Medulla oblongata (tissue), 1 donor: Measurements from ENCODE around the gene ENTPD6.

Experiments used
- DNase-seq: peaks from one replicate; pipeline ENCODE4 v3.0.0-alpha.2; 2015; ENCODE audit errors: extremely low spot score

The ENTPD6 gene

DNA sequence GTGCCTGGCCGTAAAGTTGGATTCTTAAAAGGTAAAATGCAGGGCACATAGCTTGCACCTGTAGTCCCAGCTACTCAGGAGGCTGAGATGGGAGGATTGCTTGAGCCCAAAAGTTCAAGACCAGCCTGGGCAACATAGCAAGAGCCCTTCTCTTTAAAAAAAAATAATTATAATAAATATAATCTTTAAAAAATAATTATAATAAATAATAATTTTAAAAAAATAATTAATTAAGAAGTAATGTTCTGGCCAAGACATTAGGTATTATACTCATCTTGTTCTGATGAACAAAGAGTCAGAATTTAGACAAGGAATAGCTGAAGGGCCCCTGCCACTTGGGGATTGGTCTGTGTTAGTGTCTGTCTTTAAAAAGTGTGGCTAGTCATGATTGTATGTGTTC is 13.9 kb downstream of the ENTPD6 start:
- no peak for DNase-seq

- no peak for DNase-seq
These were observed 14.4 kb downstream of the ENTPD6 start for GRCh38 chr20:25209911-25210310.

- no peak for DNase-seq
These were observed 15.8 kb downstream of the ENTPD6 start for GRCh38 chr20:25211273-25211672.

- DNase-seq: no peak
These were observed 16.7 kb downstream of the ENTPD6 start for GRCh38 chr20:25212242-25212641.

DNA sequence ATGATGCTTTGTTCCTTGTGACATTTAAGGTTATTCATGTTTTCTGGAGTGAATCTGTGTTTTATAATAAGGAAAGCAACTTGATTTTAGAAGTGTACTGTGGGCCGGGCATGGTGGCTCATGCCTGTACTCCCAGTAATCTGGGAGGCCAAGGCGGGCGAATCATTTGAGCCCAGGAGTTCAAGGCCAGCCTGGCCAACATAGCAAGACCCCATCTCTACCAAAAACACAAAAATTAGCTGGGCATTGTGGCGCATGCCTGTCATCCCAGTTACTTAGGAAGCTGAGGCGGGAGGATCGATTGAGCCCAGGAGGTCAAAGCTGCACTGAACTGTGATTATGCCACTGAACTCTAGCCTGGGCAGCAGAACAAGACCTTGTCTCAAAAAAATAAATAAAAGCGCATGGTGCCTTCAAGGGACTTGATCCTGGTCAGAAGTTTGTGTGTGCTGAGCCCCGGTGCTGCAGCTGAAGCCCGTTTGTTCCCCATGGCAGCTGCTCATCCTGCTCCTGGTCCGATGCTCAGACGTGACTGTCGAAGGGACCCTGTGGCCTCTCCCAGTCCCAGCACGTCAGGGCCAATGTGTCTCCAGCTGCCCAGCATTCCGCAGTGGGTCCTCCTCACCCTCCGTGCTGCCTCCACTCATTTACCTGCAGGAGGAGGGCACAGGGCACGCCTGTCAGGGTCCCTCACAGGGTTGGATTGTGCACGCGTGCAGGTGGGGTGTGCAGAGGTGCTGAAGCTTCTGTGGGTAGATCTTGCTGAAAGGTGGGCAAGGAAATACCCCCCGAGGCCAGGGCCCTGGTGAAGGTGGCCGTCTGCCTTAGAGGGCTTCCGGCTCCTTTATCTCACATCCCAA is 18.3 kb downstream of the ENTPD6 start:
- no peak for DNase-seq

DNA sequence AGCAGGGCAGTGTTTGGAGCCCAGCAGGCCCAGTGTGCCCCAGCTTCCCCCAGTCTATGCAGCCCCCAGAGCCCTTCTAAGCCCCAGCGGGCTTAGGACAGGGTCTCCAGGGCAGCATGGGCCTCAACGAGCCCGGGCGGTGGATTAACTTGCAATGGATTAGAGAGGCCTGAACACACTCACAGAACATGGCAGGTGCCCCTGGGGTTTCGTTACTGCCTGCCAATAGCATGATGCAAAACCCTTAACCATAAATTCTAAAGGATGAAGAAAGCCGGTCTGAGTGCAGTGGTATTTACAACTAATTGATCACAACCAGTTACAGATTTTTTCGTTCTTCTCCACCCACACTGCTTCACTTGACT is 18.9 kb downstream of the ENTPD6 start:
- DNase-seq: no peak

- DNase-seq: no peak
These were observed 19.3 kb downstream of the ENTPD6 start for GRCh38 chr20:25214819-25215218.

DNA sequence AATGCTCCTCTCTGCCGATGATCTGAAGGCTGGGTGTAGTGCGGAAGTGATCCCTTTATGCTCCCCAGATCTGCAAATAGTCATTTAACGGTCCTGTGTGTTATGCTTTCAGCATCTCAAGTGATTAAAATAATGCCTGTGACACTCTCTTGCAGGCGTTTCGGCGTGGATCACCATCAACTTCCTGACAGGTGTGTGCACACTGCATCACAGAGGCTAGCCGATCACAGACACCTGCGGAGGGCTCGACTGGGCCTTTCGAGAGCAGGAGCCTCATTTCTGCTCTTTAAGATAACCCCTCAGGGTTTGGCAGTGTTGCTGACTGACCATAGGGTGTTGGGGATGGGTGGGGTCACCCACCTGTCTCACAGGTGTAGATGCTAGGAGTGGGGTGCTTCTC is 20.0 kb downstream of the ENTPD6 start:
- DNase-seq: no peak

DNA sequence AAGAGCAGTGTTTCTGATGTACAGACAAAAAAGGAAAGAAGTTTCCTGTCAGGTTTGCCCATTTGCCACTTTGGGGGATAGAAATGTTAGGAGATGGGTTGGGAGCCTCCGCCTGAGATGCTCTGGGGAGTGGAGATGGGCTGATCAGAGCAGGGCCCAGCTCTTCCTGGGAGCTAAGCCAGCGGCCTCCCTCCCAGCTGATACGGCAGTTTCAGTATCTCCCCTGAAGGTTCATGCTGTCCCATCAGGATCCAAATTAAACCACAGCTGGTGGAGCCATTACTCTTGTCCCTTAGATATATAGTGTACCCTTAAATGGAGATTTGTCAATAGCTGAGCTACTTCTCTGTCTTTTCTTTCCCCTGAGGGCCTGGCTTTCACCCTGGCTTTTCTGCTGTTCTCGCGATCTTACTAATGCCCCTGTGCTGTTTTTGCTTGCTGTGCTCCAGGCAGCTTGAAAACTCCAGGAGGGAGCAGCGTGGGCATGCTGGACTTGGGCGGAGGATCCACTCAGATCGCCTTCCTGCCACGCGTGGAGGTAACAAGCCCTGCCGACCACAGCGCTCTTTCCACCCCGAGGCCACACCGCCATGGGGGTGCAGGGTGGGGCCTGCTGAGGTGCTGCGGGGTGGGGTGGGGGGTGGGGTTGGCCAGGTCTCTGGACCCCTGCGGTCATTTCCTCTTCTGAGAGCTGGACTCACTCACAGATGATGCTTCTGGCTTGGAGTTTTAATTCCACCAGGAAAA is 20.9 kb downstream of the ENTPD6 start:
- DNase-seq: no peak

- no peak for DNase-seq
These were observed 21.9 kb downstream of the ENTPD6 start for GRCh38 chr20:25217161-25218108.

GRCh38 chr20:25218109-25218486 is 22.6 kb downstream of the ENTPD6 start:
- no peak for DNase-seq

- DNase-seq: no peak
These were observed 23.0 kb downstream of the ENTPD6 start for GRCh38 chr20:25218492-25218891.

- DNase-seq: no peak
These were observed 23.9 kb downstream of the ENTPD6 start for GRCh38 chr20:25219365-25219764.

GRCh38 chr20:25220021-25220730 is 24.7 kb downstream of the ENTPD6 start:
- DNase-seq: no peak

- no peak for DNase-seq
These were observed 25.5 kb downstream of the ENTPD6 start for GRCh38 chr20:25220810-25221591.

GRCh38 chr20:25221592-25222460 is 26.3 kb downstream of the ENTPD6 start:
- DNase-seq: no peak

- no peak for DNase-seq
These were observed 27.1 kb downstream of the ENTPD6 start for GRCh38 chr20:25222461-25223178.

- no peak for DNase-seq
These were observed 27.7 kb downstream of the ENTPD6 start for GRCh38 chr20:25223179-25223661.
